Natural killer cell (primary cell): ENCODE measurements around the gene ZBTB21. TPM values are rescaled to one million over a fixed set of nuclear protein-coding genes. Genes with fewer than 3 reads are reported as not detected.

Experiments
- ATAC-seq, 3 donors: fragments of 150-1000 bp in 2 of 3; fragments of 200-7000 bp in 1 of 3; cut with Tn5 transposase; 1 replicate in 1 of 3; 2 replicates in 2 of 3; pipeline ENCODE4 v1.10.0; 2021; ENCODE audit warnings: mild to moderate bottlenecking in 2 of 3, moderate library complexity in 2 of 3
- DNase-seq, 2 donors: peaks; one replicate each; pipeline versions ENCODE4 v3.0.0 to v3.0.0-alpha.2; 2013 to 2021; ENCODE audit warnings: mixed read lengths in 1 of 2
- H3K27ac ChIP-seq: one replicate; pipeline ENCODE4 v1.5.1; 2013; ENCODE audit warnings: mild to moderate bottlenecking, low read length
- H3K27me3 ChIP-seq: one replicate; pipeline ENCODE4 v1.6.1; 2013; ENCODE audit warnings: low read length; ENCODE audit not compliant: control insufficient read depth, insufficient read depth
- H3K36me3 ChIP-seq: one replicate; pipeline ENCODE4 v1.6.1; 2013; ENCODE audit warnings: low read length; ENCODE audit not compliant: control insufficient read depth, insufficient read depth
- H3K4me1 ChIP-seq: one replicate; pipeline ENCODE4 v1.6.1; 2013; ENCODE audit warnings: low read length; ENCODE audit not compliant: control insufficient read depth, insufficient read depth
- H3K4me3 ChIP-seq: one replicate; pipeline ENCODE4 v1.5.1; 2013; ENCODE audit warnings: low read length
- H3K9me3 ChIP-seq: one replicate; pipeline ENCODE4 v1.6.1; 2013; ENCODE audit warnings: low read length; ENCODE audit not compliant: control insufficient read depth, insufficient read depth
- H3K27ac Mint-ChIP-seq, 2 donors: one replicate each; pipeline ENCODE4 v1.8.0; 2022; ENCODE audit warnings: mild to moderate bottlenecking in 2 of 2, mixed read lengths in 2 of 2, moderate library complexity in 1 of 2
- H3K27me3 Mint-ChIP-seq, 2 donors: one replicate each; pipeline ENCODE4 v1.8.0; 2022; ENCODE audit warnings: low read depth in 2 of 2, mixed read lengths in 2 of 2
- H3K36me3 Mint-ChIP-seq: one replicate; pipeline ENCODE4 v1.8.0; 2022; ENCODE audit warnings: mixed read lengths
- H3K4me1 Mint-ChIP-seq, 2 donors: one replicate each; pipeline ENCODE4 v1.8.0; 2022; ENCODE audit warnings: mixed read lengths in 2 of 2
- H3K4me3 Mint-ChIP-seq: one replicate; pipeline ENCODE4 v1.8.0; 2022; ENCODE audit warnings: mild to moderate bottlenecking, moderate library complexity, mixed read lengths
- H3K9me3 Mint-ChIP-seq, 2 donors: one replicate each; pipeline ENCODE4 v1.8.0; 2022; ENCODE audit warnings: mixed read lengths in 2 of 2
- WGBS: methylation state at CpG from one replicate; pipeline ENCODE4 v1.1.7; 2013; ENCODE audit warnings: missing lambda C conversion rate; ENCODE audit not compliant: insufficient coverage; 5-methylcytosine and 5-hydroxymethylcytosine counted together
- intact Hi-C: fragments of 100-400 bp; cut with micrococcal nuclease; formaldehyde crosslinking; loops from one replicate; pipeline ENCODE4 v1.14.2; 2022
- total RNA-seq, 4 donors: library from RNA; stranded (reverse); fragments of 120-200 nt in 1 of 4; gene quantifications; one replicate each; pipeline versions ENCODE4 v1.2.3 to v1.2.4, GENCODE V29; 2013 to 2022
- TF ChIP-seq, protein P1 (sequence below): fragments of 200-600 bp; IDR thresholded peaks from one replicate; pipeline ENCODE4 v1.8.0; 2022; ENCODE audit warnings: antibody characterized with exemption

Gene ZBTB21
- total RNA-seq, 3 donors from 2014 or later (not counting 1 experiment from before 2014, with no cell fraction given) = 78.2 to 113 (median 100) TPM

DNA sequence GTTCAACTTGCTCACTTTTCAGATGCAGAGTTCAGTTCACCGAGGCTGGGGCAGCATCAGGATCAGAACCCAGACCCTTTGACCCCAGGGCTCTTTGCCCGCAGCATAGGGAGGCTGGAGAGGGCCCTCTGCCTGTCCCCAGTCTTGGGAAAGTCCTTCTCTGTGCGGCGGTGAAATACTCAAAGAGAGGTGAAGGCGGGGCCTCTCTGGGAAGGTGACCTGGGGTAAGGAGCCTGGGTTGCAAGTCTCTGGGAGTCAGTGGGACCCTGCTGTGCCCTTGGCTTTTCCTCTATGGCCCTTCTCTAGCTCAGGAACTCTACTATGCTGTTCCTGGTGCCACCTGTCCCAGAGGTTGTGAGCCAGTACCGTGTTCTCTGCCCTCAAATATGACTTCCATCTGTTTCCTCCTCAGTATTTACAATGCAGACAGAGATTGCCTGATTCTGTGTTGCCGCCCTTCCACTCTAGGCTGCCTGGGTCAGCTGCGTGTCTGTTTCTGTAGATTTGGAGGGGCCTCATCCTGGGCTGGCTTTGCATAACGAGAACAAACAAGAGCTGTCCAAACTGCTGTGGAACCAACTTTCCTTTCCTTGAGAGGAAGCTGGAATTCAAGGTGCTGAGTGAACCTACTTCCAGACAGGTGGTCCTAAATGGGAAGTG is 18.7 kb upstream of the ZBTB21 start:
- Mint-ChIP-seq H3K36me3 (no peaks in the 10 kb centered on the region), H3K27ac (no peak overlapping the region), H3K9me3 (no peaks in the 10 kb centered on the region), H3K27me3 (peaks cover 15 to 16% of the 10 kb centered on the region in 2 donors), H3K4me1 (peaks cover 0 to 6% of the 10 kb centered on the region in 2 donors), H3K4me3 (no peak overlapping the region)
- Histone ChIP-seq H3K4me1 (no peaks in the 10 kb centered on the region), H3K9me3 (no peaks in the 10 kb centered on the region), H3K27me3 (no peaks in the 10 kb centered on the region), H3K27ac (no peak overlapping the region), H3K4me3 (no peak overlapping the region), H3K36me3 (no peaks in the 10 kb centered on the region)
- ATAC-seq (no peak), DNase-seq (no peak)
- 66% methylated on average over 9 of the region's 9 CpGs for WGBS
- TF ChIP-seq, protein P1, sequence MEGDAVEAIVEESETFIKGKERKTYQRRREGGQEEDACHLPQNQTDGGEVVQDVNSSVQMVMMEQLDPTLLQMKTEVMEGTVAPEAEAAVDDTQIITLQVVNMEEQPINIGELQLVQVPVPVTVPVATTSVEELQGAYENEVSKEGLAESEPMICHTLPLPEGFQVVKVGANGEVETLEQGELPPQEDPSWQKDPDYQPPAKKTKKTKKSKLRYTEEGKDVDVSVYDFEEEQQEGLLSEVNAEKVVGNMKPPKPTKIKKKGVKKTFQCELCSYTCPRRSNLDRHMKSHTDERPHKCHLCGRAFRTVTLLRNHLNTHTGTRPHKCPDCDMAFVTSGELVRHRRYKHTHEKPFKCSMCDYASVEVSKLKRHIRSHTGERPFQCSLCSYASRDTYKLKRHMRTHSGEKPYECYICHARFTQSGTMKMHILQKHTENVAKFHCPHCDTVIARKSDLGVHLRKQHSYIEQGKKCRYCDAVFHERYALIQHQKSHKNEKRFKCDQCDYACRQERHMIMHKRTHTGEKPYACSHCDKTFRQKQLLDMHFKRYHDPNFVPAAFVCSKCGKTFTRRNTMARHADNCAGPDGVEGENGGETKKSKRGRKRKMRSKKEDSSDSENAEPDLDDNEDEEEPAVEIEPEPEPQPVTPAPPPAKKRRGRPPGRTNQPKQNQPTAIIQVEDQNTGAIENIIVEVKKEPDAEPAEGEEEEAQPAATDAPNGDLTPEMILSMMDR = no peak
- intact Hi-C loops = no loop called here

DNA sequence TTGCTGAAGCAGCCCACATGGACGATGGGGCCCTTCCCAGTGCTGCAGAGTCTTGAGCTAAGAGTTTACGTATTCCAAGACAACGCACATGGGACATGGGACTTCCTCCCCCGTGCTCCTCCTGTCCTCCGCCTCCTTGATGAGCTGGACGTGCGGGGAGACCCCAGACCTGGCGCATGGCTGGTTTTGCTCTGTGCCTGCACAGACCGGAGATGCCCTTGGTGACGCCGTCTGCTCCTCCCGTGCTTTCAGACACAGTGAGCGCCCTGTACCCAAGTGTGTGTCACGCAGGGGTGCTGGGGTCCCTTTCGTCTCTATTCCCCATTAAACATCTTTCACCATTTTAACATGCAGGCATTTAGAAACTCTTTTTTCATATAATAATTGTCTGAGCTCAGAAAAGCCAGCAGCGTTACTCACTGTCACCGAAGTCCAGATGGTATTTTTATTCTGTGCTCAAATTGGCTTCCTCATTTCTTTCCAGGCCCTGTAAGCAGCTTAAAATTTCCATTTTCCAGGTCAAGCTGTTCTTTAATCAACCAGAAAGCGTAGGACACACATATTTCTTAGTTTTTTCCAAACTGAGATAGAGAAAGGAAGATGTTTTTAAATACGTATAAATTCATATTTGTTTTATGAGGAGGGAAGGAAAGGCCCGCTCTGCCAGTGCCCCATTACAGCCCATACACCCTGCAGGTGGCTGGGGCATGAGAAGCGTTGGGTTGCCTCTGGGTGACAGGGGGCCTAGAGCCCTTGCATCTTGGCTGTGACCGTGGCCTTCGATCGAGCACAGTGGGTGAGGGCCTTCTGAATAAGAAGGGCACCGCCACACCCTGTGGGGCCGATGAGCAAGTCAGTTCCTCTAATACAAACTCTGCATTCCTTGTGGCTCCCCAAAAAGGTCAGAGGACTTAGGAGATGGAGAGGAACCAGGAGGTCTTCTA is 17.9 kb upstream of the ZBTB21 start:
- no peak for DNase-seq
- Histone ChIP-seq H3K9me3 (no peaks in the 10 kb centered on the region), H3K27me3 (no peaks in the 10 kb centered on the region), H3K36me3 (no peaks in the 10 kb centered on the region), H3K4me1 (no peaks in the 10 kb centered on the region), H3K27ac (no peak overlapping the region), H3K4me3 (no peak overlapping the region)
- no peaks in the 10 kb centered on the region for H3K9me3 Mint-ChIP-seq
- H3K4me3 Mint-ChIP-seq = no peak overlapping the region
- TF ChIP-seq, protein P1 = no peak
- H3K27ac Mint-ChIP-seq = no peak overlapping the region
- 79% methylated on average over 24 of the region's 26 CpGs for WGBS
- intact Hi-C loops = no loop called here
- no peaks in the 10 kb centered on the region for H3K36me3 Mint-ChIP-seq
- peaks cover 18 to 21% of the 10 kb centered on the region in 2 donors for H3K27me3 Mint-ChIP-seq
- H3K4me1 Mint-ChIP-seq = peaks cover 0 to 6% of the 10 kb centered on the region in 2 donors
- no peak for ATAC-seq

DNA sequence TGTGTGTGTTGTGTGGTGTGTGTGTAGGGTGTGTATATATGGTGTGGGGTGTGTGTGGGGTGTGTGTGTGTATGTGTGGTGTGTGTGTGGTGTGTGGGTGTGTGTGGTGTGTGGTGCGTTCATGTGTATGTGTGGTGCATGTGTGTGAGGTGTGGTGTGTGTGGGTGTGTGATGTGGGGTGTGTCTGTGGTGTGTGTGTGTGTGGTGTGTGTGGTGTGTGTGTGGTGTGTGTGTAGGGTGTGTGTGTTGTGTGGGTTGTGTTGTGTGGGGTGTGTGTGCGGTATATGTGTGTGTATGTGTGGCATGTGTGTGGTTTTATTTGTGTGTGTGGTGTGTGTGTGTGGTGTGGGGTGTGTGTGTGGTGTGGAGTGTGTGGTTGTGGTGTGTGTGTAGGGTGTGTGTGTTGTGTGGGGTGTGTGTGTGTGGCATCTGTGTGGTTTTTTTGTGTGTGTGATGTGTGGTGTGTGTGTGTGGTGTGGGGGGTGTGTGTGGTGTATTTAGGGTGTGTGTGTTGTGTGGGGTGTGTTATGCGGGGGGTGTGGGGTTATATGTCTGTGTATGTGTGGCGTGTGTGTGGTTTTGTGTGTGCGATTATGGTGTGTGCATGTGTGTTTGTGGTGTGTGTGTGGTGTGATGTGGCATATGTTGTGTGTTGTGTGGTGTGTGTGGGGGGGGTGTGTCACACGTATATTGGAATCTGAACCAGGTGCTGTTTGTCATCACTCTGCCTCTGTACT is 17.1 kb upstream of the ZBTB21 start:
- TF ChIP-seq, protein P1 = no peak
- Histone ChIP-seq H3K27ac (no peak overlapping the region), H3K4me3 (no peak overlapping the region), H3K36me3 (no peaks in the 10 kb centered on the region), H3K27me3 (no peaks in the 10 kb centered on the region), H3K9me3 (no peaks in the 10 kb centered on the region), H3K4me1 (no peaks in the 10 kb centered on the region)
- no peaks in the 10 kb centered on the region for H3K36me3 Mint-ChIP-seq
- H3K27ac Mint-ChIP-seq = no peak overlapping the region
- intact Hi-C loops = no loop called here
- peaks cover 18 to 21% of the 10 kb centered on the region in 2 donors for H3K27me3 Mint-ChIP-seq
- WGBS = 84% methylated on average over 6 of the region's 6 CpGs
- no peaks in the 10 kb centered on the region for H3K9me3 Mint-ChIP-seq
- ATAC-seq = peak in 1 of 3 donors; percentile 38
- no peak for DNase-seq
- no peak overlapping the region for H3K4me3 Mint-ChIP-seq
- peaks cover 0 to 6% of the 10 kb centered on the region in 2 donors for H3K4me1 Mint-ChIP-seq
